Erythroblast (primary cell): ENCODE results near the gene UGT1A10.

Experiments
- GATA1 ChIP-seq: IDR thresholded peaks from 2 replicates; pipeline ENCODE4 v1.6.1; 2011; ENCODE audit warnings: low read depth, mild to moderate bottlenecking, control low read depth, low read length, moderate library complexity
- POLR2A ChIP-seq: IDR thresholded peaks from 2 replicates; pipeline ENCODE4 v1.6.1; 2011; ENCODE audit warnings: mild to moderate bottlenecking, low read length

DNA sequence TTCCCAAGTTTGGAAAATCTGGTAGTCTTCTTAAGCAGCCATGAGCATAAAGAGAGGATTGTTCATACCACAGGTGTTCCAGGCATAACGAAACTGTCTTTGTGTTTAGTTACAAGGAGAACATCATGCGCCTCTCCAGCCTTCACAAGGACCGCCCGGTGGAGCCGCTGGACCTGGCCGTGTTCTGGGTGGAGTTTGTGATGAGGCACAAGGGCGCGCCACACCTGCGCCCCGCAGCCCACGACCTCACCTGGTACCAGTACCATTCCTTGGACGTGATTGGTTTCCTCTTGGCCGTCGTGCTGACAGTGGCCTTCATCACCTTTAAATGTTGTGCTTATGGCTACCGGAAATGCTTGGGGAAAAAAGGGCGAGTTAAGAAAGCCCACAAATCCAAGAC lies 135.9 kb downstream of the UGT1A10 start:
- TF ChIP-seq POLR2A (no peak), GATA1 (no peak)
